GM18873 (cell line): ENCODE results near the gene KRTAP13-1.

Source experiments
- ATAC-seq: cut with Tn5 transposase; IDR thresholded peaks from one replicate; pipeline ENCODE4 v1.9.1; 2021; ENCODE audit warnings: mild to moderate bottlenecking, moderate library complexity, moderate number of reproducible peaks; ENCODE audit not compliant: unreplicated experiment, low FRiP score

KRTAP13-1 gene

GRCh38 chr21:30395731-30396130 is at the start of gene KRTAP13-1:
TSS of gene KRTAP13-1 (plus strand) at chr21:30396031. CDS start at chr21:30396087, 56 bp downstream.
- ATAC-seq = no peak

GRCh38 chr21:30348506-30348905 is 47.3 kb upstream of the KRTAP13-1 start, which contains the start of gene KRTAP23-1:
TSS of gene KRTAP23-1 (minus strand) at chr21:30348606. CDS start at chr21:30348606, 0 bp downstream.
- ATAC-seq = no peak

DNA sequence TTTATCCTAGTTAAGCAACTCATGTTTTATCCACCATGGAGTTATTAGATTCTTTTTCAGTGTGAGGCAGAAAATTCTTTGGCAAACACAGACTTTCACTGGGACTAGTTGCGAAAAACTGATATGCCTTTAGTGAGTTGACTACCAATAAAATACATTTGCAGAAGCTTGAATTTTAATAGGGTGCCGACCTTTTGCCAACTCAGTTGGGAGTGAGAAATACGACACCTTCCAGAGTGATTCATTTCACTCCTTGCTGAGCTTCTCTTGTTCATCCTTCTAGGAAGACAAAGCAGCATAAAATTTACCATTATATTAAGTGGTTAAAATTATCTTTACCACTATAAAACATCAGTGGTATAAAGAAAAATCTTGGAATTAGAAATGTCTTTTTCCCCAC is 46.3 kb upstream of the KRTAP13-1 start:
- no peak for ATAC-seq

GRCh38 chr21:30351534-30351933 is 44.3 kb upstream of the KRTAP13-1 start:
- no peak for ATAC-seq

DNA sequence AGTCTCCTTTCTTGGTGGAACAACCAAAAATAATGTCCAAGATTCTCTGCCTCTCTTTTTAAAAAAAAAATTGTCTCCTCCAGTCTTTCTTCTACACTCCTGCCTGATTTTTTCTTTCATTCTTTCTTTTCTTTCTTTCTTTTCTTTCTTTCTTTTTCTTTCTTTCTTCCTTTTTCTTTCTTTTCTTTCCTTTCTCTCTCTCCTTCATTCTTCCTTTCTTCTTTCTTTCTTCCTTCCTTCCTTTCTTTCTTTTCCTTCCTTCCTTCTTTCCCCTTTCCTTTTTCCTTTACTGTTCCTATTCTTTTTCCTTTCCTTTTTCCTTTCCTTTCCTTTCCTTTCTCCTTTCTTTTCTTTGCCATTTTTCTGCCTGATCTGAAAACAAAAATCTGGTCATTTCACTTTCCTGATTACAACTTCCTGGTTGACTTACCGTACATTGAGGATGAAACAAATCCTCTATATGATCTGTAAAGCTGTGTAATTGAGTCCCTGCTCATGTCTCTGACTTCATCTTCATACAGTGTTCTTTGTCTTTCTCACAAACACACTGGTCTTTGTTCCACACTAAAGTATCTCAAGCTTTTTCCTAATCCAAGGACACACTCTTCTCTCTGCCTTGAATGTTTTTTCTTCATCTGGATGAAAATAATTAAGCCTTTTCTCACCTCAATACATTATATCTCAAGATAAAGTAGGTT is 41.4 kb upstream of the KRTAP13-1 start:
- no peak for ATAC-seq

DNA sequence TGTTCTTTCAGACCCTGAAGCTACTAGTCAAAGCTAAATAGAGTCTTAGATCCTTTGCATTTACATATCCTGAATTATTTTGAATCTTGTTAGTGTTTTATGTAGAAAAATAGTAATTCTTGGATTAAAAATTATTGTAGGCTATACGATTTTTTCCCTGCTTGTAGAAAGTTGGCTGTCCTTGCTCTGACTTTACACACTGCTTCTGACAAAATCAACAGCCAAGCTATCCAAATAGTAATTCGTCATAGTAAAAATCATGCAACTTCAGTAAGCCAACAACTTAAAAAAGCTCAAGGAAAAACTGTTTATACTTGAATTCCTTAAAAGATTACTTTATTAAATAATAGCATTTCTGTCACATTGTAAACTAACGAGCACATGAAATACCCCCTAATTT is 39.9 kb upstream of the KRTAP13-1 start:
- ATAC-seq = no peak

GRCh38 chr21:30372139-30372770 is 23.6 kb upstream of the KRTAP13-1 start, which contains the start of gene KRTAP13-2:
TSS of gene KRTAP13-2 (minus strand) at chr21:30372271. CDS start at chr21:30372213, 58 bp downstream.
- no peak for ATAC-seq

DNA sequence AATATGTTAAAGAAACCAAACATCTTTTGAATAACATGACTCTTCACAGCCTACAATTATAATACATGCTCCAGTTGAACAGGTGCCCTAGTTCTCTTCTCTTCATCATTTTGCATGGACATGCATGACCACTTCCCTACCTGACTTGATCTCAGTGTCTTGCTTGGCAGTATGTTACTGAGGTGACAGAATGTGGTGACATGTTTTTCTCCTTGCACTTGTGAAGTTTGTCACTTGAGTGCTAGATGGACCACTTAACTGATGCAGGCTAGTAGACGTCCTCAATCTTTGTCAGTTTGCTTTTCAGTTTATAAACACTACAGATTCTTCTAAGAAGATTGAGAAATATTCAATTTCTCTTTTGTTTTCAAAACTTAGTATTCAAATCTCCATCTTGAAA is 13.6 kb upstream of the KRTAP13-1 start:
- ATAC-seq = no peak

DNA sequence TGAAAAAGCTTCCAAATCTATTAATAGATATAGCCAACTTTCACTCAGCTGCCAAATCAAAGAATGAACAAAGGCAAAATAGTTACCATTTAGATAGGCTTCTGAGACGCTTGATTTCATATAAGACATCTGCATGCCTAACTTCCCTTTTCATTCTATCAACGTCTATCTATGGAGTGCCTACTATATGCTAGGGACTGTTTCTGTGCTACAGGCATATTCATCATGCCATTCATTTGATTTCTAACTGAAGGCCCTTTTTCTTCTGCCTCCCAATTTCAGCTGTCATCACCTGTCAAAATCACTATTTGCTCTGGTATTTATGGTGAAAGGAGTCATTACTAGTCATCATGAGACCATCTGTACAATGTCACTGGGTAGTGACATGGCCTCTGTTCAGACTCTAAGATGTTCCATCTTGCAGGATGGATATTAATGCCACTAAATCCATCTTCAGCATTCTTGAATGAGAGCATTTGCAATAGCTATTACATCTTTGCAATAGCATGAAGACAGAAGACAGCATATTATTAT is 4.3 kb upstream of the KRTAP13-1 start:
- no peak for ATAC-seq

DNA sequence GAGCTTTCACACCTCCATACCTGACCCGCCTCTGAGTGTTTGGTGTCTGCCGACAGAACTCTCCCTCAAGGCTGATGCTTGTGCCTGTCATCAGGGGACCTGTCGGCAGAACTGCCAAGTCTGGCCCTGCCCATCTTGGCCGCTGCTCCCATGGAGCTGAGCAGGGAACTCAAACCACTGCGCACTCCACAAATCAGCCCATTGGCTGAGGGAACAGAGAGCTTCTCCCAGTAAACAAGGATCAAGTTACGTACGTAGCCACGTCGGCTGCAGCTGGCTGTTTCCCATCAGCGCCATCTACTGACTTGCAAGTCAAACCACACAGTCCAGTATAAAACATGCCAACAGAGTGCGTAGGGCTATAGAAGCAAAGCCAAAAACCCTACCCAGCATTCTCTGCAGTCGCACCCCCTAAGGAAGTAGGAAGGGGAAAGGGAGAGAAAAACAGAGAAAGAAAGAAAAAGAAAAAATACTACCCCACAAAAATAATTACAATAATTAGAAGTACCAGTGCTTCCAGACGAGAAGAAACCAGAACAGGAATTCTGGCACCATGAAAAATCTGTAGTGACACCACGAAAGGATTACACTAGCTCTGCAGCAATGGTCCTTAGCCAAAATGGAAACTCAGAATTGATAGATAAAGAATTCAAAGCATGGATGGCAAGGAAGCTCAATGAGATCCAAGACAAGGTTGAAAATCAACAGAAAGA is 13.1 kb downstream of the KRTAP13-1 start:
- ATAC-seq = no peak

- ATAC-seq = no peak
Observed at GRCh38 chr21:30415993-30416392, 20.2 kb downstream of the KRTAP13-1 start.

DNA sequence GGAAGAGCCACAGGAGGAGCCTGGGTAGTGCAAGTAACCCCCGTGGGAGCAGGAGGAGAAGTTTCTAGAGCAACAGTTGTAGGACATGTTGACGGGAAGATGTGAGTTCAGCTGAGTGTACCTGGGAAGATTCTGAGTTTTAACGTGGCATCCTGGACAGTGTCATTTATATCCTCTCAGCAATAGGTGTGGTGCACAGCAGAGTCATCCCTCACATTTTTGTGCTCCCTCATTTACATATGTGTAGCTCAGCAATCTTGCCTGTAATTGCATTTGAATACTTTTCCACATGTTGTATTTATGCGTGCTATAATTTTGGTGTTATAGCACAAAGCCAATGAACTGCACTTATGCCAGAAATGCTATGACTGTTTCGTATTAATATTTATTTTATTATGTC is 30.0 kb downstream of the KRTAP13-1 start, which contains the start of gene KRTAP13-3:
Gene KRTAP13-3 (minus strand): TSS at position 101 of the 400 bp plus-strand sequence. CDS start 14 bp downstream, at position 87.
- no peak for ATAC-seq

GRCh38 chr21:30426731-30427130 is 30.9 kb downstream of the KRTAP13-1 start:
- ATAC-seq = no peak

- no peak for ATAC-seq
Observed at GRCh38 chr21:30430170-30430655, 34.4 kb downstream of the KRTAP13-1 start, which contains the start of gene KRTAP13-4. TSS of gene KRTAP13-4 (plus strand) at chr21:30430220. CDS start at chr21:30430276, 56 bp downstream.

DNA sequence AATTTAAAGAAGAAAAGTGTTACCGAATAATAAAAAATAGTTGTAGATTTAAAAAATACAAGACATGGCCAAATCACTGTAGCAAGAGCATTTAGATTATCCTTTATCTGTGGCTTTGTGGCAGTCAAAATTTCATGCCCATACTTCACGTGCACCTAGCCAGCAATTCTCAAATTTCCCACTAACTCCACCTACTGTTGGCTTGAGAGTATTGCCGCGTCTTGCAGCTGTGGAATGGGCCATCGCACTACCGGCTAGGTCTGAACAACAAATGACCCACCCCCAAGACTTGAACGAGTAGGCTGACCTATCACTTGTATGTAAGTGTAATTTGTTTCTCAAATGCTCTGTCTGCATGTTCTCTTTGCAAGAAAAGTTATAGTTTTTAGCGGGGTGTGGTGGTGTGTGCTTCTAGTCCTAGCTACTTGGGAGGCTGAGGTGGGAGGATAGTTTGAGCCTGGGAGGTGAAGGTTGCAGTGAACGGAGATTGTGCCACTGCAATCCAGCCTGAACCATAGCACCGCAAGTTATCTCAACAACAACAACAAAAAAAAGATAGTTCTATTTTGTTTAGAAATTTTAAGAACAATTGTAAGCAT is 38.3 kb downstream of the KRTAP13-1 start:
- ATAC-seq = no peak

DNA sequence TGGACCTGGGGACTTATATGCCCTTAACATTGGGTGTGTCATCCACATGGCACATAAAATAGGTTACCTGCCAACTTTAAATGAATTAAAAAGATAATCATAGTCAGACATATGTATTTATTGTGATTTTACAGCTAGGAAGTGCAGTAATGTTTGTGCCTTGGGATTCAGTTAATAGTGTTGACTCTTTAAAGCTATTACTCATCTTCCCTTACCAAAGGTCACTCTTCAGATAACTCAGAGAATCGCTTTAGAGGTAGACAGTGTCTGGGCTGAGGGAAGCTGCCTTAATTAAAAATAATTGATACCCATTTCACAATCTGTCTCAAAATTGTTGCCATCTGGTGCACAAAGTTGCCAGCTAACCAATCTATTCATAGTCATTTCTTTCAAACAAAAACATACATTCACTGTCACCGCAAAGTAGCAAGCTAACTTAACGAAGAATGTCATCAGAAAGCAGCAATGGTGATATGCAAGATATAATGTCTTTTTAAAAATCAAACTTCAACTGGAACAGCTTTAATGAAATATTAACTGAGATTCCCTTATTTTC is 41.3 kb downstream of the KRTAP13-1 start:
- ATAC-seq = no peak

DNA sequence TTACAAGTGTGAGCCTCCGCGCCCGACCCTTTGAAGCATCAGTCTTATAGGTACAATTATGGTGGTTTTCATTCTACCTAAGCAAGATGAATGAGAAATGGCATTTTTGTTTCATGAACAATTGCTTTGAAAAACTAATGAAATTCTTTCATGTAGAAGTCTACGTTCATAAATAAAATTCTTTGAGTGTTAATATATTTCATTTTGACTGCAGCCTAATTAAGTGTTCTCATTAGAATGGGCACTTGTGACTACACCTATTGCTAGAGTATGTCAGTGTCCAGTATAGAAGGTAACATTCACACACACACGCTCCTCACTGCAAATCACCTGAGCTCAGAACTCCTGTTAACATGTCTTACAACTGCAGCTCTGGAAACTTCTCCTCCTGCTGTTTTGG is 44.1 kb downstream of the KRTAP13-1 start, which contains the start of gene KRTAP15-1:
Gene KRTAP15-1 (plus strand): TSS at position 301 of the 400 bp plus-strand sequence. CDS start 53 bp downstream, at position 354.
- no peak for ATAC-seq

- ATAC-seq = no peak
Observed at GRCh38 chr21:30443226-30443625, 47.4 kb downstream of the KRTAP13-1 start.

- ATAC-seq = no peak
Observed at GRCh38 chr21:30444204-30444603, 48.4 kb downstream of the KRTAP13-1 start.
